Measurements from ENCODE around the gene MAP6D1. TPM values are rescaled to one million over a fixed set of nuclear protein-coding genes. Genes with fewer than 3 reads are reported as not detected.
"Not testable (repeated sequence)": the region's sequence is repeated elsewhere in the genome, so short reads cannot be mapped to it uniquely, and the experiment has no call there.

The MAP6D1 gene
- total RNA-seq, 4 donors from 2014 or later: 0.35 to 4.9 (median 2.4) TPM

DNA sequence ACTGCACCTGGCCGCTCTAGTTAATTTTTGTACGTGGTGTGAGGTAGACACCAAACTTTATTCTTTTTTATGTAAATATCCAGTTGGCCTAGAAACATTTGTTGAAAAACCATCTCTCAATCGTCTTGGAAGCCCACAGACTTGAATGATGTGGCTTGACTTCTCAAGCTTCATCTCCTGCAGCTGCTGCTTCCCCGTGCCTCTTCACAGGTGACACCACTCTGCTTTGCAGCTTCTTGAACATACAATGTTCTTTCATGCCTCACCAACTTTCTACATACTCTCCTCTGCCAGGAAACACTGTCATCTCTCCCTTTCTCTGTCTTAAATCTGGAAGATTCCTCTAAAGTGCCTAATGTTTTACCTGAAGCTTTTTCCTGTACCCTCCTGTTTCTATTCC lies 35.6 kb downstream of the MAP6D1 start:
- Histone ChIP-seq H3K9me3 (no peaks in the 10 kb centered on the region), H3K4me1 (no peaks in the 10 kb centered on the region), H3K27ac (no peak overlapping the region), H3K4me3 (no peak overlapping the region), H3K36me3 (peaks cover 2 to 93% of the 10 kb centered on the region in 2 donors), H3K27me3 (no peaks in the 10 kb centered on the region)
- no peak for TF ChIP-seq EP300 (IDR thresholded peaks at IDR 0.05)
- TF ChIP-seq, protein P1, sequence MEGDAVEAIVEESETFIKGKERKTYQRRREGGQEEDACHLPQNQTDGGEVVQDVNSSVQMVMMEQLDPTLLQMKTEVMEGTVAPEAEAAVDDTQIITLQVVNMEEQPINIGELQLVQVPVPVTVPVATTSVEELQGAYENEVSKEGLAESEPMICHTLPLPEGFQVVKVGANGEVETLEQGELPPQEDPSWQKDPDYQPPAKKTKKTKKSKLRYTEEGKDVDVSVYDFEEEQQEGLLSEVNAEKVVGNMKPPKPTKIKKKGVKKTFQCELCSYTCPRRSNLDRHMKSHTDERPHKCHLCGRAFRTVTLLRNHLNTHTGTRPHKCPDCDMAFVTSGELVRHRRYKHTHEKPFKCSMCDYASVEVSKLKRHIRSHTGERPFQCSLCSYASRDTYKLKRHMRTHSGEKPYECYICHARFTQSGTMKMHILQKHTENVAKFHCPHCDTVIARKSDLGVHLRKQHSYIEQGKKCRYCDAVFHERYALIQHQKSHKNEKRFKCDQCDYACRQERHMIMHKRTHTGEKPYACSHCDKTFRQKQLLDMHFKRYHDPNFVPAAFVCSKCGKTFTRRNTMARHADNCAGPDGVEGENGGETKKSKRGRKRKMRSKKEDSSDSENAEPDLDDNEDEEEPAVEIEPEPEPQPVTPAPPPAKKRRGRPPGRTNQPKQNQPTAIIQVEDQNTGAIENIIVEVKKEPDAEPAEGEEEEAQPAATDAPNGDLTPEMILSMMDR (IDR thresholded peaks at IDR 0.05): no peak
- TF ChIP-seq POLR2AphosphoS5 (IDR thresholded peaks at IDR 0.05): no peak
- TF ChIP-seq POLR2A (IDR thresholded peaks at IDR 0.05): no peak
- 89 to 96% methylated on average over 1 to 4 of the region's 4 CpGs for WGBS, 2 donors (ENCODE audit: low coverage in 1 of 2)
- no peak for ATAC-seq

GRCh38 chr3:183784503-183784902 lies 40.9 kb downstream of the MAP6D1 start:
- H3K27ac ChIP-seq, H3K9me3 ChIP-seq, ATAC-seq, H3K4me3 ChIP-seq, H3K4me1 ChIP-seq, H3K27me3 ChIP-seq: not testable (repeated sequence)
- peaks cover 2 to 95% of the 10 kb centered on the region in 2 donors for H3K36me3 ChIP-seq
- whole genome bisulfite sequencing, 2 donors (ENCODE audit: low coverage in 1 of 2): 90 to 92% methylated on average over 4 to 9 of the region's 10 CpGs

DNA sequence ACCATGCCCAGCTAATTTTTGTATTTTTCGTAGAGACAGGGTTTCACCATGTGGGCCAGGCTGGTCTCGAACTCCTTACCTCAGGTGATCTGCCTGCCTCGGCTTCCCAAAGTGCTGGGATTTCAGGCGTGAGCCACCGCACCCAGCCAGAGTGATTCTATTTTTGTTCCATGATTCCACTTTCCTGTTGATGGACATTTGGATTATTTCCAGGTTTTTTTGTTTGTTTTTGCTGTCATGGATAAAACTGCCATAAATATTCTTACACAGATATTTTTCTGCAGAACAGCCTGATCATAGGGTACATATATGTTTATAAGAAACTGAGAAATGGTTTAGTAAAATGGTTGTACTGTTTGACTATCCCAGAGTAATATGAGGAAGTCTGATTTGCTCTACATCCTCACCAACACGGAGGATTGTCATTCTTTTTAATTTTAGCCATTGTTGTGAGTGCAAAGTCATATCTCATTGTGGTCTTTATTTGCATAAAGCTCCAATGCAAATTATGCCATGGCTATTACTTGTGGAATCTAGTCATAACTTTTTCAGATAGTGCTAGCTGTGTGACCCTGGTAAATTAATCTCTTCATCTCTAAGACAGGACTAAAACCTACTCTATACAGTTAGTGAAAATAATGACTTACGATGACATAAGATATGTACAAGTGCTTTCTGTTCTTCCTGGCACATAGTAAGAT lies 42.7 kb downstream of the MAP6D1 start:
- Histone ChIP-seq H3K27me3 (no peaks in the 10 kb centered on the region), H3K9me3 (no peaks in the 10 kb centered on the region), H3K36me3 (peaks cover 2 to 98% of the 10 kb centered on the region in 2 donors), H3K4me1 (no peaks in the 10 kb centered on the region), H3K27ac (no peak overlapping the region), H3K4me3 (no peak overlapping the region)
- 76 to 78% methylated on average over 3 to 6 of the region's 7 CpGs for WGBS, 2 donors (ENCODE audit: low coverage in 1 of 2)
- TF ChIP-seq EP300 (IDR thresholded peaks at IDR 0.05) (no peak), POLR2A (IDR thresholded peaks at IDR 0.05) (no peak), POLR2AphosphoS5 (IDR thresholded peaks at IDR 0.05) (no peak)
- TF ChIP-seq, protein P1 (IDR thresholded peaks at IDR 0.05): no peak
- ATAC-seq: no peak

- Histone ChIP-seq H3K4me3 (no peak overlapping the region), H3K9me3 (no peaks in the 10 kb centered on the region), H3K4me1 (no peaks in the 10 kb centered on the region), H3K27me3 (no peaks in the 10 kb centered on the region), H3K27ac (no peak overlapping the region), H3K36me3 (peaks cover 0 to 97% of the 10 kb centered on the region in 2 donors)
- no peak for ATAC-seq
- WGBS, 2 donors (ENCODE audit: low coverage in 1 of 2): 86 to 88% methylated on average over 3 to 6 of the region's 6 CpGs
- TF ChIP-seq POLR2AphosphoS5 (IDR thresholded peaks at IDR 0.05): no peak
- no peak for TF ChIP-seq EP300 (IDR thresholded peaks at IDR 0.05)
- TF ChIP-seq POLR2A (IDR thresholded peaks at IDR 0.05): no peak
- TF ChIP-seq, protein P1 (IDR thresholded peaks at IDR 0.05): no peak
These were observed 44.1 kb downstream of the MAP6D1 start for GRCh38 chr3:183781246-183781645.

DNA sequence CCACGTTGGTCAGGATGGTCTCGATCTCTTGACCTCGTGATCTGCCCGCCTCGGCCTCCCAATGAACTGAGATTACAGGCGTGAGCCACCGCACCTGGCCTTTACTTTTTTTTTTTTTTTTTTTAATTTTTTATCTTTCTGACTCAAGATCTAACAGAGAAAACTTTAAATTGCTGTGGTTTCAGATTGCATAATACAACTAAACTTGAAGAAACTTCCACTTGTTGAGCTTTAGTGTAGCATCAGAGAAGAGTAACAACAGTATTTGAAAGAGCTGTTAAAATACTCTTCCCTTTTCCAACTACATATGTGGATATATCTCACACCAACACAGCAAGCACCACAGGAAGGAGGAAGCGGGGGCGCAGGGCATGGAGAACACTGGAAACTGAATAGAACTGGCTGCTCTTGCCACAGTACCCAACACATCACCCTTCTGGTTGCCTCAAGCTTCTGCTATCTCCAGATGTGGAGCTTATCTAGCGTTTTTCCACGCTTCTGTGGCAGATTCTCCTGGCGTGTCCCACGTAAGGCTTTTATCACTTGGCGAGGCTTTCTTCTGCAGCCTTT lies 45.4 kb downstream of the MAP6D1 start:
- 91 to 93% methylated on average over 12 to 14 of the region's 14 CpGs for WGBS, 2 donors (ENCODE audit: low coverage in 1 of 2)
- Histone ChIP-seq H3K36me3 (peaks cover 0 to 97% of the 10 kb centered on the region in 2 donors), H3K4me1 (no peaks in the 10 kb centered on the region), H3K4me3 (no peak overlapping the region), H3K27me3 (no peaks in the 10 kb centered on the region), H3K9me3 (no peaks in the 10 kb centered on the region), H3K27ac (no peak overlapping the region)
- no peak for TF ChIP-seq POLR2AphosphoS5 (IDR thresholded peaks at IDR 0.05)
- TF ChIP-seq POLR2A (IDR thresholded peaks at IDR 0.05): no peak
- ATAC-seq: no peak
